Activated CD4-positive, alpha-beta memory T cell treated with anti-CD3 and anti-CD28 coated beads for 36 hours (primary cell): Measurements from ENCODE around the gene ZFYVE21. TPM values are rescaled to one million over a fixed set of nuclear protein-coding genes. Genes with fewer than 3 reads are reported as not detected.

Experiments
- CTCF ChIA-PET: fragments of 350-600 bp; sonication (Branson Sonifier 250); formaldehyde crosslinking; loops from one replicate; lab custom pipeline; 2021; ENCODE audit warnings: antibody characterized with exemption, inconsistent platforms; lab: Charles Lee
- POLR2A ChIA-PET: fragments of 350-600 bp; sonication (Branson Sonifier 250); formaldehyde crosslinking; loops from one replicate; lab custom pipeline; 2021; ENCODE audit warnings: antibody characterized with exemption; lab: Charles Lee
- DNase-seq: peaks from one replicate; pipeline ENCODE4 v3.0.0-alpha.2; 2020
- H3K27ac Mint-ChIP-seq: one replicate; pipeline ENCODE4 v1.8.0; 2021; ENCODE audit warnings: mixed read lengths
- H3K27me3 Mint-ChIP-seq: one replicate; pipeline ENCODE4 v1.8.0; 2021; ENCODE audit warnings: mixed read lengths
- H3K36me3 Mint-ChIP-seq: one replicate; pipeline ENCODE4 v1.8.0; 2021; ENCODE audit warnings: mixed read lengths
- H3K4me1 Mint-ChIP-seq: one replicate; pipeline ENCODE4 v1.8.0; 2021; ENCODE audit warnings: low read depth, mixed read lengths
- H3K4me3 Mint-ChIP-seq: one replicate; pipeline ENCODE4 v1.8.0; 2021; ENCODE audit warnings: mild to moderate bottlenecking, mixed read lengths
- H3K9me3 Mint-ChIP-seq: one replicate; pipeline ENCODE4 v1.8.0; 2021; ENCODE audit warnings: mixed read lengths
- intact Hi-C: fragments of 100-400 bp; cut with micrococcal nuclease; formaldehyde crosslinking; loops from one replicate; pipeline ENCODE4 v1.15.1; 2023
- total RNA-seq, 2 experiments: library from RNA; stranded (reverse); gene quantifications; one replicate each; pipeline ENCODE4 v1.2.3, GENCODE V29; 2021

ZFYVE21 gene
- total RNA-seq, 2 experiments from 2014 or later = 14.9 to 15.9 TPM

DNA sequence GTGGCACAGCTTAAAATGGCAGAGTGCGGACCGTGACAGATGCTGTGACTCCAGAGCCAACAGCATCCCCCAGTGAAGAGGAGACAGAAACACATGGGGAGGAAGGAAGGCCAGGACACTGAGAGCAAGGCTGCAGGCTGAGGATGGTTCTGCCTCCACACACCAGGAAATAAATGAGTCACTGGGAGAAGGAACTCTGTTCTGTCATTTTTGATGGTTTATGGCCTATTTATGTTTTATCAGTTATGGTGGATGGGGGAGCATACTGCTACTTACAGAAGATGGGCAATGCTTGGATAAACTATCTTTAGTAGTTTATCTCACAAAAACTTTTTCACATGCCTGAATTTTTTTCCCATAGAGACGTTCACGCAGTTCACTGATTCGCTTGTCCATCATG is 33.8 kb downstream of the ZFYVE21 start:
- Mint-ChIP-seq H3K4me1 (peaks cover 8% of the 10 kb centered on the region), H3K27ac (no peak overlapping the region), H3K36me3 (peaks cover 6% of the 10 kb centered on the region), H3K9me3 (no peaks in the 10 kb centered on the region), H3K4me3 (no peak overlapping the region), H3K27me3 (no peaks in the 10 kb centered on the region)
- CTCF ChIA-PET = no interaction called here
- DNase-seq = peak; percentile 3
- POLR2A ChIA-PET = no interaction called here
- intact Hi-C loops = no loop called here

DNA sequence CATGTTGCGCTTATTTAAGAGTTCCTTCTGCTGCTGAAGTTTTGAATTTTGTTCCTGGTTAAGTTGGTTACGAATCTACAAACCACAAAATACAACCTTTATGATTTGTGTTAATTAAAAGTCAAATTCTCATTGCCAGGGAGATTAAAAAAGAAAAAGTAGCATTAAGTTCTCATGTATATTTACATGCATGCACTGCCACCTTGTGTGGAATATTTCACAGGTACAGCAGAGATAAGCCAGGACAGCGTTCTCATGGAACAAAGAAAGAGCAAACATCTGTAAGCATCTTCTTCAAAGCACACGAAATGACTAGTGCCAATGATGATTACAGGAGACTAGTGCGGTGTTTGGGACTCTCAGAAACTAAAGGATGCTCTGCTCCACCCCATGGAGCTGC is 34.2 kb downstream of the ZFYVE21 start:
- intact Hi-C loops = no loop called here
- Mint-ChIP-seq H3K4me3 (no peak overlapping the region), H3K36me3 (peaks cover 6% of the 10 kb centered on the region), H3K4me1 (peaks cover 8% of the 10 kb centered on the region), H3K27ac (no peak overlapping the region), H3K27me3 (no peaks in the 10 kb centered on the region), H3K9me3 (no peaks in the 10 kb centered on the region)
- ChIA-PET POLR2A (no interaction called here), CTCF (no interaction called here)
- peak; percentile 1 for DNase-seq

DNA sequence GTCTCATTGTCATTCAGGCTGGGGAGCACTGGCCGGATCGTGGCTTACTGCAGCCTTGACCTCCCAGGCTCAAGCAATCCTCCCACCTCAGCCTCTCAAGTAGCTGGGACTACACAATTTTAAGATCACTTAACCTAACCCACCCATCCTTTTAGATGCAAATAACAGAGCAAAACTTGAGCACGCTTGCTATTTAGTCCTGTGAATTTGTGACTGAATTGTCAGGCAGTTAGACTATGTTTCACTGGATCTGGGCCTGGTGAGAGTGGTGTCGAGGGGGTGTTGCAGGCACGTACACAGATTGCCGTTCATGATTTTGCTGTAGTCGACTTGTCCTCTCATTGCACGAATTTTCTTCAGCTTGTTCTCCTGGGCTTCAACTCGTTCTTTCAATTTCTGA is 38.2 kb downstream of the ZFYVE21 start:
- Mint-ChIP-seq H3K36me3 (peaks cover 6% of the 10 kb centered on the region), H3K9me3 (no peaks in the 10 kb centered on the region), H3K4me3 (no peak overlapping the region), H3K27me3 (no peaks in the 10 kb centered on the region), H3K4me1 (peaks cover 5% of the 10 kb centered on the region), H3K27ac (no peak overlapping the region)
- ChIA-PET CTCF (no interaction called here), POLR2A (no interaction called here)
- DNase-seq = peak; percentile 4
- intact Hi-C loops = no loop called here

DNA sequence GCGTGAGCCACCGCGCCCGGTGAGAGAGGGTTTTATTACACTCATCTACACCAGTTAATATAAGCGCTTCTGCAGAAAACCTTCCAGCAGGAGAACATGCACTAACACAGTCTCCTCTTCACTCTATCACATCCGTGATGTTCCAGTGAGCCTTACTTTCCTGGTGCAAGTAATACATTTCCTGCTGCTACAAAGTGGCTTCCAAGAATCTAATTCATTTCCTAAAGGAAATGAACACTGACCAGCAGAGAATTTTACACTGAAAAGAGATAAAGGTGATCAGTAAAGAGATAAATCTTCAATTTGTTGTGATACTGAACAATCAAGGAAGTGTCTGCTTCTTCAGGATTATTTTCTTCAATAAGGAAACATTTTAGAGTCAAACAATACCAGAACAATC is 39.5 kb downstream of the ZFYVE21 start:
- CTCF ChIA-PET = no interaction called here

DNA sequence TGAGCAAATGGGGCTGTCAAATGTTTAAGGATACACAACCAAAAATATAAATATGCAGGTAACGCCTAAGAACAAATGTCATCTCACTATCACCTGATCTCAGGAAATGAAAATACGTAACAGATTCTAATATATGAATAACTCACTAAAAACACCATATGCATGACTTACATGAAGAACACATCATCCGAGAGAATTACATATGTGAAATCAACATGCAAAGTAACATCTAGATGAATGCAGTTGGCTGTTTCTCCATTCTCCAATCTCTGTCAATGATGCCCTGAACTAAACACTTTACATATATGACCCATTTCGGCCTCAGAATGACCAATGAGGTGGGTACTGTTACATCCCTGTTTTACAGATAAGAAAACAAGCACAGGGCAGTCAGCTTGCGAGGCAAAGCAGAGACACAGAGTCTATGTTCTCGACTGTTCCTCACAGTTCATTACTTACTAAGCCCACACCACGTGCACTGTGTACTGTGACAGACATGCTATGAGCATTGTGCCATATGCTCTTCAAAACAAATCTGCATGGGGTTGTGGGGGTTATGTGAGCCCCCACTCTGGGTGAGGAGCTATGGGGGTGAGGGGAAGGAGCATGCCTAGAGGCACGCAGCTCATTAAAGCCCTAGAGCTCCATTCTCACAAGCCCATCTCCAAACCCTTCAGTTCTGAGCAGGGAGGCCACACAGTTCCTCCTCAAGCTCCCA is 42.6 kb downstream of the ZFYVE21 start:
- H3K27me3 Mint-ChIP-seq = no peaks in the 10 kb centered on the region
- ChIA-PET POLR2A (interaction anchor here (0.6 kb wide), 1 partner anchor 11 kb away, joined by 3 read pairs; no protein-coding TSS in a partner anchor), CTCF (no interaction called here)
- H3K4me1 Mint-ChIP-seq = peaks cover 4% of the 10 kb centered on the region
- H3K36me3 Mint-ChIP-seq = peaks cover 2% of the 10 kb centered on the region
- H3K4me3 Mint-ChIP-seq = no peak overlapping the region
- intact Hi-C loops = no loop called here
- DNase-seq = no peak
- no peak overlapping the region for H3K27ac Mint-ChIP-seq
- H3K9me3 Mint-ChIP-seq = no peaks in the 10 kb centered on the region

More for the DNA sequence above, 39.5 kb downstream of the ZFYVE21 start:
- POLR2A ChIA-PET = no interaction called here
- DNase-seq = peak; percentile 0
- intact Hi-C loops = no loop called here
- H3K4me1 Mint-ChIP-seq = peaks cover 4% of the 10 kb centered on the region
- peaks cover 2% of the 10 kb centered on the region for H3K36me3 Mint-ChIP-seq
- H3K27me3 Mint-ChIP-seq = no peaks in the 10 kb centered on the region
- H3K4me3 Mint-ChIP-seq = no peak overlapping the region
- H3K27ac Mint-ChIP-seq = no peak overlapping the region
- H3K9me3 Mint-ChIP-seq = no peaks in the 10 kb centered on the region

DNA sequence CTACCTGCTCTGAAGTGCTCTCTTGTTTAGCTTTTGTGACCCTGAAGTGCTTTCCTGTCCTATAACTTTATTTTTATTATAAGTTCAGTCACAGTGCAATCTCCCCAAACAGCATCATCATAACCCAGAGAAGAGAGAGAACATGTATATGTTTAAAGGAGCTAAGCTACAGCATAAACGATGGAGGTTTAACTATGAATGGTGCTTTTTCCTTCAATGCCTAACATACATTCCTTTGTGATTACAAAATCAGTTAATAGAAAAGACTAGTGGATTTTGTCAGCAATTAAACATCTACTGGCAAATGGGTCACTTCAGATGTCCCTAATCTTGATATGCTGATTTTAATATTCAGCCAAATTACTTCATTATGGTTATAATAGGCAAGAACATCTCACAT is 46.4 kb downstream of the ZFYVE21 start:
- CTCF ChIA-PET = no interaction called here
- POLR2A ChIA-PET = no interaction called here
- Mint-ChIP-seq H3K27ac (no peak overlapping the region), H3K9me3 (no peaks in the 10 kb centered on the region), H3K36me3 (no peaks in the 10 kb centered on the region), H3K27me3 (no peaks in the 10 kb centered on the region), H3K4me1 (peaks cover 4% of the 10 kb centered on the region), H3K4me3 (no peak overlapping the region)
- DNase-seq = no peak
- intact Hi-C loops = no loop called here

DNA sequence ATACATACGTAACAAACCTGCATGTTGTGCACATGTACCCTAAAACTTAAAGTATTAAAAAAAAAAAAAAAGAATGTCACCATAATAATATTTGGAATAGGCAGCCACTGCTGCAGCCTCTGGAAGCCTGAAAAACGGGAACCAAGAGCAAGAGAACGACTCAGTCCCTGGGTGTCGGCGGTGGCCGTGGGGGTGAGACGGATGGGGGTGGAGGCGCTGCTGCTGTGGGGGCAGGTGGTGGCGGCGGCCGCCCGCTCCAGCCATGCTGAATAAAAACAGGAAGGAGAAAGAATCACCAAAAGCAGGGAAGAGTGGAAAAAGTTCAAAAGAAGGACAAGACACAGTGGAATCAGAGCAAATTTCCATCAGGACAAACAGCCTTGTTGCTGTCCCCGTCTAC is 46.9 kb downstream of the ZFYVE21 start:
- ChIA-PET POLR2A (no interaction called here), CTCF (no interaction called here)
- Mint-ChIP-seq H3K9me3 (no peaks in the 10 kb centered on the region), H3K36me3 (no peaks in the 10 kb centered on the region), H3K4me1 (peaks cover 4% of the 10 kb centered on the region), H3K27ac (no peak overlapping the region), H3K27me3 (no peaks in the 10 kb centered on the region), H3K4me3 (no peak overlapping the region)
- intact Hi-C loops = no loop called here
- DNase-seq = no peak

DNA sequence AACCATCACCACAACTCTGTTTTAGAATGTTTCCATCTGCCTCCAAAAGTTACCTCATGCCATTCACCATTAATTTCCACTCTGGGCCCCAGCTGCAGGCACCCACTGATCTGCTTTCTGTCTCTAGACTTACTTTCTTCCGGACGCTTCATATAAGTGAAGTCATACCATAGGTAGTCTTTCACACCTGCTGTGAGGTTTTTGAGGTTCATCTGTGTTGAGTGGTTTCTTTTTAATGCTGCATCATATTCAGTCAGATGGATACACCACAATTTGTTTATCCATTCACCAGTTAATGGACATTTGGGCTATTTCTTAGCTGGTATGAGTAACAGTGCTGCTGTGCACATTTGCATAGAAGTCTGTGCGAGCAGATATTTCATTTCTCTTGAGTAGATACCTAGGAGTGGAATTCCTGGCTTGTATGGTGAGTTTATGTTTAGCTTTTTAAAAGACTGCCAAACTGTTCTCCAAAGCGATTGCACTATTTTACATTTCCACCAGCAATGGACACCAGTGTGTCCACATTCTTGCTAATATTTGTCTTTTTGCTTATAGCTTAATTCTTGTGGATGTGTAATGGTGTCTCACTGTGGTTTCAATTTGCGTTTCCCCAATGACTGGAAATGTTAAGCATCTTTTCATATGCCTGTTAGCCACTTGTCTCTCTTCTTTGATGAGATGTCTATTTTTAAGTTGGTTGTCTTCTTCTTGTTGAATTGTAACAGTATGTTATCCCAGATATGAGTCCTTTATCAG is 48.3 kb downstream of the ZFYVE21 start:
- no peak overlapping the region for H3K27ac Mint-ChIP-seq
- no peaks in the 10 kb centered on the region for H3K36me3 Mint-ChIP-seq
- peak; percentile 12 for DNase-seq
- ChIA-PET CTCF (no interaction called here), POLR2A (interaction anchor here (1.2 kb wide), 1 partner anchor 44 kb away, joined by 3 read pairs; no protein-coding TSS in a partner anchor)
- intact Hi-C loops = no loop called here
- H3K4me3 Mint-ChIP-seq = no peak overlapping the region
- peaks cover 4% of the 10 kb centered on the region for H3K4me1 Mint-ChIP-seq
- no peaks in the 10 kb centered on the region for H3K9me3 Mint-ChIP-seq
- H3K27me3 Mint-ChIP-seq = no peaks in the 10 kb centered on the region

DNA sequence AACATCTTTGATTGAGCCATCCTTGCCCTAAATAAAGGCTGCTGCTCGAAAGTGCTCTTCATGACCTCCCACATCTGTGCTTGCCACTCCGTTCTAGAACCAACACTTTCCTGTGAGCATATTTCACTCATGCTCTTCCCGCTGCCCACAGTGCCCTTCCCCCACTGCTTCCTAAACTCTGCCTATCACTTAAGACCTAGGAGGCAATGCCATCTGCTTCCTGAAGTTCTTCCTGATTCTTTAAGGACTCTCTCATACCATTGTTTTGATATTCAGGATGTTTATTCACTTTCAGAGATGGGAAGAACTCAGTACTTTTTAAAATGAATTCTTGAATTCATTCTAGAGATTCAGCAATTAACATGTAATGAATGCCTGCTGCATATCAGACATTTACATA is 49.9 kb downstream of the ZFYVE21 start:
- H3K27me3 Mint-ChIP-seq = no peaks in the 10 kb centered on the region
- H3K27ac Mint-ChIP-seq = no peak overlapping the region
- H3K4me3 Mint-ChIP-seq = no peak overlapping the region
- H3K9me3 Mint-ChIP-seq = no peaks in the 10 kb centered on the region
- peaks cover 4% of the 10 kb centered on the region for H3K4me1 Mint-ChIP-seq
- intact Hi-C loops = no loop called here
- POLR2A ChIA-PET = no interaction called here
- DNase-seq = no peak
- no peaks in the 10 kb centered on the region for H3K36me3 Mint-ChIP-seq
- CTCF ChIA-PET = no interaction called here

DNA sequence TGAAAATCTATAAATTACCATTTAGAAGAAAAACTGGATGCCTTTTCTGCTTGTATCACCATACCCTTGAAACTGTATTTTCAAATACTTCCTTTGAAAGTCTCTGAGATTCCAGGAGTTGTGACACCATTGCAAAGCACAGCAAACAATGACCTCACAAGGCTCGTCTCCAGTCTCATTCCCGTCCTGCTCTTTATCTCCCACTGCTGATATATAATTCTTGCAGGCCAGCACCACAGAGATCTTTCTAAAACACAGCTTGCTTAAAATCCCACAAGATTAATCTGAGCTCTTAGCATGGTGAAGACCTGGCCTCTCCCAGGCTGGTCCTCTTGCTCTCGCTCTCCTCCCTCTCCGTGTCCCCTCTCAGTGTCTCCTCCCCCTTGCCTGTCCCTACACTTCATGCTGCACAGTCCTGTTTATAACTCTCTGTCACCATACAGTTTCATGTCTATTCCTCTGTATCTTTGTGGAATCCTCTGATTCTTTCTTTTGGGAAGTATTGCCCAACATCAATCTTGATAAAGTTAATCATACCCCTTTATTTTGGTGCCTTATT is 51.8 kb downstream of the ZFYVE21 start:
- Mint-ChIP-seq H3K36me3 (peaks cover 9% of the 10 kb centered on the region), H3K27ac (no peak overlapping the region), H3K4me3 (no peak overlapping the region), H3K4me1 (peaks cover 4% of the 10 kb centered on the region), H3K27me3 (no peaks in the 10 kb centered on the region), H3K9me3 (peaks cover 5% of the 10 kb centered on the region)
- intact Hi-C loops = no loop called here
- ChIA-PET POLR2A (no interaction called here), CTCF (no interaction called here)
- DNase-seq = no peak

DNA sequence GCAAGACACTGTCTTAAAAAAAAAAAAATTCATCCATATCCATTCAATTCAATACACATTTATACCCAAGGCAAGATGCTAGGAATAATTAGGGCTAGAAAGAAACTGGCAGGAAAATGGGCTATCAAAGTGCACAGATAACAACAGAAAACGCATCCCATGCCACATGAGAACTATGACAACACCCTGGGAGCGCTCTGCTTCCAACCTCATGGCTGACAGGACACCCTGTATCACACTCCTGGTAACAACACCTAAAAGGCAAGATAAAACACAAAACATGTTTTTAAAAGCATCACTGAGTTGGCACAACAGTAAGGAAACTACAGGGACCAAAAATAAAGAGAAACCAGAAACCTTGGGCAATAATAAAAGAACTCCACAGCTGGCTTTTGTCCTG is 54.9 kb downstream of the ZFYVE21 start:
- DNase-seq = no peak
- Mint-ChIP-seq H3K9me3 (peaks cover 5% of the 10 kb centered on the region), H3K27ac (no peak overlapping the region), H3K36me3 (peaks cover 12% of the 10 kb centered on the region), H3K4me1 (no peaks in the 10 kb centered on the region), H3K27me3 (no peaks in the 10 kb centered on the region), H3K4me3 (no peak overlapping the region)
- CTCF ChIA-PET = interaction anchor here (0.6 to 1.4 kb wide), 2 partner anchors 35 to 47 kb away, joined by 4 read pairs; no protein-coding TSS in a partner anchor
- intact Hi-C loops = no loop called here
- POLR2A ChIA-PET = no interaction called here

DNA sequence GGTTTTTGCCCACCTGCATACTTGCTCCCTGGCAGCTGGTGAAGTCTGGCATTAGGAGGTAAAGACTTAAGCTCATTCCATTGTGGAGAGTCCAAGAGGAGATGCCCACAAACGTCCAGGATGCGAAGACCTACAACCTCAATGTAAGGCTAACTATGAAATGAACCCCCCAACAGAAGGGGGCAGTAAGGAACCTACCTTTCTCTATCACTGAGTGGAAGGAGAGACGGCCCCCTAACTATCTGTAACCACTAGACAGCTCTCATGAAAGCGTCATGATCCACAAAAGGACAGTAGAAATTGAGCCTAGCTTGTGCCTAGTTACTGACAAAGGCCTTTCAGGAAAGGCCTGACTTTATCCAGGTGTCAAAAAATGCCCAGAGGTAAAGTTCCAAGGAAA is 55.3 kb downstream of the ZFYVE21 start:
- peaks cover 12% of the 10 kb centered on the region for H3K36me3 Mint-ChIP-seq
- H3K27me3 Mint-ChIP-seq = no peaks in the 10 kb centered on the region
- ChIA-PET CTCF (interaction anchor here (0.6 to 1.4 kb wide), 2 partner anchors 35 to 47 kb away, joined by 4 read pairs; no protein-coding TSS in a partner anchor), POLR2A (no interaction called here)
- peaks cover 5% of the 10 kb centered on the region for H3K9me3 Mint-ChIP-seq
- H3K4me3 Mint-ChIP-seq = no peak overlapping the region
- no peaks in the 10 kb centered on the region for H3K4me1 Mint-ChIP-seq
- H3K27ac Mint-ChIP-seq = no peak overlapping the region
- no peak for DNase-seq
- intact Hi-C loops = no loop called here
